DND-41 (cell line): ENCODE measurements around the gene IQGAP2.

Experiments used
- CTCF ChIP-seq: IDR thresholded peaks from 2 replicates; pipeline ENCODE4 v1.5.1; 2012; ENCODE audit warnings: borderline replicate concordance, low read length, moderate library complexity, mild to moderate bottlenecking; ENCODE audit not compliant: poor library complexity, severe bottlenecking; ENCODE audit errors: extremely low read depth
- EZH2 ChIP-seq: IDR thresholded peaks from 3 replicates; pipeline ENCODE4 v1.6.1; 2012; ENCODE audit warnings: borderline replicate concordance, low read depth, mild to moderate bottlenecking, moderate library complexity, low read length, inconsistent platforms; ENCODE audit not compliant: severe bottlenecking

DNA sequence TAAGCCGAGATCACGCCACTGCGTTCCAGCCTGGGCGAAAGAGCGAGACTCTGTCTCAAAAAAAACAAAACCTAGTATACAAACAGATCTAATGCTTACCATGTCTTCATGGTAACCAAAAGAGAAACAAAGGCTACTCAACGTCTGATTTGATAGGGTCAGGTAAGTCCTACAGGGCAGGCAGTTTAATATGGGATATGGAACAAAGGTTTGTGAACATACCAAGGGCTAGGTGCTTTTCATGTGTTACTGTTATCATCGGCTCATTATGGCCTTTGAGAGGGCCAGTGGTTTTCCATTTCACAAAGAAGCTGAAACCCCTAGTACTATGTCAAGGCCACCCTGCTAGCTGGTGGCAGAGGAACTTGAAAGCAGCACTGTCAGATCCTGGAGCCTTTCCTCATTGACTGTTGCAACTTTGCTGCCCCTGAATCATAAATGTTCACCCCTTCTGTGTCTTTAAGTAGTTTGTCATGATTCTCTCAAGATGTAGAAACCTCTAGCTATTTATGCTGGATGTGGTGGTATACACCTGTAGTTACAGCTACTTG lies 5.1 kb downstream of the IQGAP2 start:
- TF ChIP-seq CTCF: no peak
- no peak for TF ChIP-seq EZH2
